Stimulated activated effector memory CD8-positive, alpha-beta T cell treated with anti-CD3 and anti-CD28 coated beads, Interleukin-12 subunit alpha, Interleukin-12 subunit beta, amount 100 ng/mL, for 72 hours (primary cell): ENCODE measurements around the gene KRT3.

Experiments
- ATAC-seq: fragments of 150-1000 bp; cut with Tn5 transposase; 2 replicates; pipeline ENCODE4 v1.10.0; 2021
- DNase-seq, 2 donors: peaks; one replicate each; pipeline ENCODE4 v3.0.0; 2021 to 2022; ENCODE audit warnings: low spot score in 2 of 2
- H3K27ac Mint-ChIP-seq: one replicate; pipeline ENCODE4 v1.8.0; 2022; ENCODE audit warnings: mild to moderate bottlenecking, mixed read lengths
- H3K36me3 Mint-ChIP-seq: one replicate; pipeline ENCODE4 v1.8.0; 2022; ENCODE audit warnings: mild to moderate bottlenecking, mixed read lengths
- H3K4me1 Mint-ChIP-seq: one replicate; pipeline ENCODE4 v1.8.0; 2022; ENCODE audit warnings: mixed read lengths
- H3K4me3 Mint-ChIP-seq: one replicate; pipeline ENCODE4 v1.8.0; 2022; ENCODE audit warnings: mild to moderate bottlenecking, mixed read lengths
- H3K9me3 Mint-ChIP-seq: one replicate; pipeline ENCODE4 v1.8.0; 2022; ENCODE audit warnings: mixed read lengths

The KRT3 gene

DNA sequence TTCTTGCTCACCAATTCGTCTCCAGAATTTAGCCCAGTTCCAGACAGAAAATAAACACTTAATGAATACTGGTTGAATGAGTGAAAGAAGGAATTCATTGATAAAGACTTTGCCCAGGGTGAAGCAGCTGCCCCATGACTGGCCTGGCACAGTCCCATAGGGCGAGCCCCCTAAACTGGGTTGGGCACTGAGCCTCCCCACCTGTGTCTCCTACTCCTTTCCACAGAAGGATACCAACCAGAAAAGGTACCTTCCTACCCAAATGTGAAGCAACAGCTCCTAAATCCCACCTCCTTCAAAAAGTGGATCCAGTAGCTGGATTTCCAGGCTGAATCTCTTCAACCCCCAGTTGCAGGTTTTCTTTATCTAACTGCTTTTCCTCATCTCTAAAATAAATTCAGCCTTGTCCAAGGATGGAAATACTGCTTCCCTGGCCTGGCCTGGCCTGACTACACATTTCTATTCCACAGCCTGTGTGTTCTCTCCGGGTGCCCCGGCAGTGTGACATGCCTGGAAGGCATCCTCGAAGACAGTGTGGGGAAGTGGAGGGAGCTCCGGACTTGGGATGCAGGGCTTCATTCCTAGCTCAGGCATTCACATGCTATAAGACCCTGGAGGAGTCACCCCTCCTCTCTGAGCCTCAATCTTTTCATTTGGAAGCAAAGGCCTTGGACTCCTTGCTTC lies 7.6 kb downstream of the KRT3 start:
- no peak for DNase-seq
- no peak for ATAC-seq
- Mint-ChIP-seq H3K4me3 (no peak overlapping the region), H3K36me3 (no peaks in the 10 kb centered on the region), H3K27ac (no peak overlapping the region), H3K9me3 (peaks cover 3% of the 10 kb centered on the region), H3K4me1 (peaks cover 25% of the 10 kb centered on the region)

- Mint-ChIP-seq H3K27ac (no peak overlapping the region), H3K4me1 (peaks cover 25% of the 10 kb centered on the region), H3K4me3 (no peak overlapping the region), H3K9me3 (peaks cover 3% of the 10 kb centered on the region), H3K36me3 (no peaks in the 10 kb centered on the region)
- ATAC-seq = peak; percentile 24
- no peak for DNase-seq
Observed at GRCh38 chr12:52787324-52788191, 8.4 kb downstream of the KRT3 start.

DNA sequence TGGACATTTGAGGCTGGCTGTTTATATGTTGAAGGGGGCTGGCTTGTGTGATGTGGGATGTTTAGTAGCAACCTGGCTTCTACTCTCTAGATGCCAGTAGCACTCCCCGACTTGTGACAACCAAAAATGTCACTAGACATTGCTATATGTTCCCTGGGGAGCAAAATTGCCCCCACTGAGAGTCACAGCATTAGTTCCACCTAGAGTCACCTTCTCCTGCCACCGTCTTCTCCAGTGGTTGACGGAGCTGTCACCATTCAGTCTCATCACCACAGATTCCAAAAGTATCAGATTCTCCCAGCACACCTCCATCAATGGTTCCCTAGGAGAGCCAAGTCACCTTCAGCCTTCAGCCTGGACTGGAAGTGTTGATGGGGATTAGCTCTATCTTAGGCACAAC lies 11.0 kb downstream of the KRT3 start:
- peaks cover 10% of the 10 kb centered on the region for H3K4me1 Mint-ChIP-seq
- H3K36me3 Mint-ChIP-seq = no peaks in the 10 kb centered on the region
- H3K27ac Mint-ChIP-seq = no peak overlapping the region
- no peak for DNase-seq
- H3K9me3 Mint-ChIP-seq = peaks cover 3% of the 10 kb centered on the region
- H3K4me3 Mint-ChIP-seq = no peak overlapping the region
- ATAC-seq = no peak

DNA sequence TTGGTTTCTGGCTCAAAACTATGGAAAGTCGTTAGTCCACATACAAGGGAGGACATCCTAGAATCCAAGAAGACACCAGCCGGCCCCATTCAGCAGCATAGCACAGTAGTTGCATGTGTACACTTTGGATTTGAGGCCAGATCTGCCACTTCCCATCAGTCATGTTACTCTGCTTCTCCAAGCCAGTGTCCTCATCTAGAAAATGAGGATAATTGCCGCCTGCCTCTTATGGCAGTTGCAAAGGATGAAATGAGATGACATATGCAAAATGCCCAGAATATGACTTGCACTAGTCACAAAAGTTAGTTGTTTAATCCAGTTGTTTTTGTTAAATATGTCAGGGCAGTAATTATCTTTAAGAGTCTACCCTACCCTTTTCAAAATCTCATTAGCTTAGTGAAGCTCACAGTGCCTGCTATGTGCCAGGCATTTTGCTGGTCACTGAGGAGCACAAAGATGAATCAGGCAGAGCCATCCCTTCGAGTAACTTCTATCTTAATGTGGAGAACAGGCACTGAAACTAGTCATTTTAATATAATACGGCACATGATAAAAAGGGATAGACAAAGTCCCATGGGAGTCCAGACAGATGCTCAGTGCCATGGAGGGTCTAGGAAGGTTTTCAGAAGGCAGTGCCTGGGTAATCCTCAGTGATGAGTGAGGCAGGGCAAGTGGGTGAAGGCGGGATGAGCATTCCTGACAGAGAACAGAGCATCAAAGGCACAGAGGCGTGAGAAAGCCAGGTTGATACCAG lies 12.2 kb downstream of the KRT3 start:
- Mint-ChIP-seq H3K9me3 (peaks cover 3% of the 10 kb centered on the region), H3K4me1 (no peaks in the 10 kb centered on the region), H3K4me3 (no peak overlapping the region), H3K27ac (no peak overlapping the region), H3K36me3 (no peaks in the 10 kb centered on the region)
- ATAC-seq (no peak), DNase-seq (no peak)

DNA sequence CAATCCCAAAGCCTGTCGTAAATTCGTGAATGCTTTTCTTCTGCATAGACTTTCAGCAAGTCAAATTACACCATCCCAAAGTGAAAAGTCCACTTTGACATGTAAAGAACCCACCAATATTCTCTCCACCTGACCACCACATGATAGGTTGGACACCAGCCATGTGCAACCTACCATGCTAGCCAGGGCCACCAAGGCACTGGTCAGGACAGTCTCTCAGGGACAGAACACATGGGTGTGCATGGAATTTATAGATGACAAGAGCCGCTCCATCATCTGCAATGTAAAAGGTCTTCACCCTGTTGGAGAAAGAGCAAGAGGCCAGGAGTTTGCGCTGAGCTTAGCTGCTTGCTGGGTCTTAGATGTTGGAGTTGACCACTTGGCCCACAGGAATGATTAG lies 13.4 kb downstream of the KRT3 start:
- no peaks in the 10 kb centered on the region for H3K36me3 Mint-ChIP-seq
- ATAC-seq (no peak), DNase-seq (no peak)
- H3K9me3 Mint-ChIP-seq = peaks cover 3% of the 10 kb centered on the region
- H3K27ac Mint-ChIP-seq = no peak overlapping the region
- H3K4me3 Mint-ChIP-seq = no peak overlapping the region
- no peaks in the 10 kb centered on the region for H3K4me1 Mint-ChIP-seq

DNA sequence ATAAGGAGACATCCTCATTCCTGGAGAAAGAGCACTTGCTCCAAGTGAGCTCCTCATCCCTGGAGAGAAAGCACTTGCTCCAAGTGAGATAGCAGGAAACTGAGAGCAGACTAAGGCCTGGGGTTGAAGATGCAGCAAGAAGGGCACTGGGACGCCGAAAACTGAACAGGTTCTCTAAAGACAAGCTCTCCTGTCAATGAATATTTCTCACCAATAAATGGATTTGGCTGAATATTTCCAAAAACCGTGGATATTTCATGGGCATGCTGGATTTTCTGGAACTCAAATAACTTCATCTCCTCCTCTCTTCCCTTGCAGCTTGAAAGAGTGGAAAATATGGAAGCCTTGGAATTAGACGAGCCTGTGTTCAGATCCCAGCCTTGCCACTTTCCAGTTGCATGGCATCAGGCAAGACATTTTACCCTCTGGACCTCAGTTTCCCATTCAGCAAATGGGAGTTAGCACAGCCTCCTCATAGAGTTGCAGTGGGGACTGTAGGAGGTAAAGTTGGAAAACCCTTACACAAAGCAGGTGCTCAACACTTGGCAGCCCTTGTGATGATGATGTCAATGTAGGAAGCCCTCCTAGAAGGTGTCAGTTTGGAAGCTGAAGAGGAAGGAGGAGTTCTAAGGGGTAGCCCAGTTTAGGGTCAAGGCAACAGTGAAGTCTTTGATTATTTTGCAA lies 14.4 kb downstream of the KRT3 start:
- Mint-ChIP-seq H3K4me1 (no peaks in the 10 kb centered on the region), H3K27ac (no peak overlapping the region), H3K4me3 (no peak overlapping the region), H3K36me3 (no peaks in the 10 kb centered on the region), H3K9me3 (peaks cover 3% of the 10 kb centered on the region)
- ATAC-seq (no peak), DNase-seq (no peak)

- no peak overlapping the region for H3K27ac Mint-ChIP-seq
- H3K4me3 Mint-ChIP-seq = no peak overlapping the region
- ATAC-seq (no peak), DNase-seq (no peak)
- no peaks in the 10 kb centered on the region for H3K9me3 Mint-ChIP-seq
- no peaks in the 10 kb centered on the region for H3K4me1 Mint-ChIP-seq
- H3K36me3 Mint-ChIP-seq = no peaks in the 10 kb centered on the region
Observed at GRCh38 chr12:52779914-52780313, 16.0 kb downstream of the KRT3 start.

- no peak for DNase-seq
- H3K4me3 Mint-ChIP-seq = no peak overlapping the region
- H3K9me3 Mint-ChIP-seq = no peaks in the 10 kb centered on the region
Observed at GRCh38 chr12:52778833-52779232, 17.1 kb downstream of the KRT3 start.

GRCh38 chr12:52777566-52777965 lies 18.4 kb downstream of the KRT3 start:
- Mint-ChIP-seq H3K9me3 (no peaks in the 10 kb centered on the region), H3K27ac (no peak overlapping the region), H3K4me3 (no peak overlapping the region), H3K36me3 (no peaks in the 10 kb centered on the region), H3K4me1 (no peaks in the 10 kb centered on the region)
- DNase-seq = no peak
- ATAC-seq = no peak

More at GRCh38 chr12:52778833-52779232, 17.1 kb downstream of the KRT3 start:
- Mint-ChIP-seq H3K4me1 (no peaks in the 10 kb centered on the region), H3K27ac (no peak overlapping the region), H3K36me3 (no peaks in the 10 kb centered on the region)
- ATAC-seq = no peak

GRCh38 chr12:52776913-52777395 lies 19.0 kb downstream of the KRT3 start, which contains the start of gene KRT76:
TSS of gene KRT76 (minus strand) at chr12:52777345. CDS start at chr12:52777291, 54 bp downstream.
- Mint-ChIP-seq H3K9me3 (no peaks in the 10 kb centered on the region), H3K36me3 (no peaks in the 10 kb centered on the region), H3K4me1 (no peaks in the 10 kb centered on the region), H3K27ac (no peak within 1 kb of the TSS), H3K4me3 (no peak within 1 kb of the TSS)
- ATAC-seq (no peak), DNase-seq (no peak)

DNA sequence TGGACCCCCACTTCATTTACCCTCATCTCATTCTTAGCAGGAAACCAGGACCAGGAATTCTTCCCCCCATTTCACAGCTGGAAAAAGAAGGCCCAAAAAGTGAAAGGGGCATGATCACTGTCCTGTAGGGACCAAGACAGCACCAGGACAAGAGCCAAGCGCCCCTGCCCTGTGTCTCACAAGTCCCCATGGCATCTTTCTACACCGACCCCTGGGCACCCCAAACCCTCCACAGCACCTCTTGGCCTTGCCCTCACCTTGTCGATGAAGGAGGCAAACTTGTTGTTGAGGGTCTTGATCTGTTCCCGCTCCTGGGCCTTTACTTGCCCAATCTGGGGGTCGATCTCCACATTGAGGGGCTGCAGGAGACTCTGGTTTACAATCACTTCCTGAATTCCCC lies 19.5 kb downstream of the KRT3 start:
- Mint-ChIP-seq H3K4me3 (no peak overlapping the region), H3K4me1 (no peaks in the 10 kb centered on the region), H3K27ac (no peak overlapping the region), H3K9me3 (no peaks in the 10 kb centered on the region), H3K36me3 (no peaks in the 10 kb centered on the region)
- no peak for ATAC-seq
- DNase-seq = no peak

DNA sequence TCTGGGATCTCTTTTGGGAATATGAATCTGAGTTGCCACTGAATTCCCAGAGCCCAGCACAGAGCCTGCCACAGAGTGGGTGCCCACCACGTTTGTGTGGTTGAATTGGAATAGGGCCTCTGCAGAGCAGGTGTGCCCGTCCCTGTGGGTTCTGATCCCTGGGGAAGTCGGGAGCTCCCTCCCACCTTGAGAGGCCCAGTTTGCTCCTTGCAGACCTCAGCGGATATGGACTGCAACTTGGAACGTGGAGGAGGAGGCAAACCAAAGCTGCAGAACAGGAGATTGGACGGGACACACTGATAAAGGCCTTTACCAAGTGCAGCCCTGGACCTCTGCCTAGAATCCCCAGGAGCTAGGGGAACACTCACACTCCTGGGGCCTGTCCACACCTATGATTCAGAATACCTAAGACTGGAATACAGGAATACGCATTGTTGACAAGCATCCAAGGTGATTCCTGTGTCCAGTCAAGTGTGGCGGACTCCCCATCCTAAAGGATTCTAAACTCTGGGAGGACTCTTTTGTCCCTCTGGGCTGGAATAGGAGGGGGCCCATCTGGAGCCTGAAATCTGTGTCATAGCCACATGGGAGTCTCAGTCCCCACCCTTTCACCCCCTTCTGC lies 21.2 kb downstream of the KRT3 start:
- Mint-ChIP-seq H3K9me3 (no peaks in the 10 kb centered on the region), H3K4me3 (no peak overlapping the region), H3K4me1 (no peaks in the 10 kb centered on the region), H3K36me3 (no peaks in the 10 kb centered on the region), H3K27ac (no peak overlapping the region)
- DNase-seq = no peak
- no peak for ATAC-seq

- Mint-ChIP-seq H3K4me3 (no peak overlapping the region), H3K27ac (no peak overlapping the region), H3K4me1 (no peaks in the 10 kb centered on the region), H3K9me3 (no peaks in the 10 kb centered on the region), H3K36me3 (no peaks in the 10 kb centered on the region)
- no peak for DNase-seq
- no peak for ATAC-seq
Observed at GRCh38 chr12:52772772-52773171, 23.1 kb downstream of the KRT3 start.

DNA sequence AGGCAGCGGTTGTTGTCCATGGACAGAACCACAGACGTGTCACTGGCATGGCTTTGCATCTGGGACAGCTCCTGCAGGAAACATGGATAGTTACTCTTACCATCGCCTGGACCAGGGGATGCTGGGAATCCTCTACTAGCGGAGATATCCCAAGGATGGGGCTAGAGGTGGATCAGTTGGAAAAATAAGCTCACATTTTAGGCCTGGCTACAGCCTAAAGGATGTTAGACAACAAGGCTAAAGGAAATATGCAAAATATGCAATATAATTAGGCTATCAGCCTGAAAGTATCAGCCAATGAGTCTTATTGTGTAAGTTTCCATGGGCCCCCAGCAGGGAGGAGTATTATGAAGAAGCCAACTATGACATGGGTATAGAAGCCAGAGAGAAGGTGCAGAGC lies 23.7 kb downstream of the KRT3 start:
- Mint-ChIP-seq H3K4me1 (no peaks in the 10 kb centered on the region), H3K27ac (no peak overlapping the region), H3K4me3 (no peak overlapping the region), H3K9me3 (no peaks in the 10 kb centered on the region), H3K36me3 (no peaks in the 10 kb centered on the region)
- no peak for DNase-seq
- ATAC-seq = no peak
